OCI-LY3 (cell line): ENCODE data around the gene LAMC3.

Experiments
- CTCF ChIP-seq: fragments of 200-600, 300-600 bp; sonication (generic); IDR thresholded peaks from 2 replicates; pipeline ENCODE4 v1.5.1; 2014; ENCODE audit warnings: antibody characterized with exemption, low read length, low read depth
- EZH2phosphoT487 ChIP-seq: fragments of 200-600 bp; shearing (Covaris generic); IDR thresholded peaks from 2 replicates; pipeline ENCODE4 v1.6.1; 2018; ENCODE audit warnings: antibody characterized with exemption, mixed run types, low read depth

- TF ChIP-seq CTCF, result no peak
- no peak for TF ChIP-seq EZH2phosphoT487
These were observed 85.6 kb downstream of the LAMC3 start for GRCh38 chr9:131094622-131095021.
